ENCODE measurements around the gene IRF8. TPM values are rescaled to one million over a fixed set of nuclear protein-coding genes. Genes with fewer than 3 reads are reported as not detected.

IRF8 gene
- total RNA-seq, 2 experiments from 2014 or later = 221 to 224 TPM

GRCh38 chr16:85929259-85929721 lies 30.3 kb downstream of the IRF8 start:
- no peak for TF ChIP-seq CTCF (IDR thresholded peaks at IDR 0.05)
- DNase-seq = no peak
- no peaks in the 10 kb centered on the region for H3K9me3 Mint-ChIP-seq
- no peak overlapping the region for H3K4me3 Mint-ChIP-seq
- H3K27me3 Mint-ChIP-seq = no peaks in the 10 kb centered on the region
- H3K36me3 Mint-ChIP-seq (ENCODE audit: low read depth) = peaks cover 12% of the 10 kb centered on the region
- H3K4me1 Mint-ChIP-seq (ENCODE audit: low read depth) = peaks cover 63% of the 10 kb centered on the region
- intact Hi-C loops (cut with micrococcal nuclease) = no loop called here
- no peak for ATAC-seq
- POLR2A ChIA-PET = interaction anchor here (1.1 to 2.5 kb wide), 2 partner anchors 15 to 26 kb away, joined by 3 to 16 read pairs; no protein-coding TSS in a partner anchor
- CTCF ChIA-PET = interaction anchor here (1.2 to 1.8 kb wide), 2 partner anchors 12 to 110 kb away, joined by 3 to 4 read pairs; no protein-coding TSS in a partner anchor
- H3K27ac Mint-ChIP-seq = no peak overlapping the region

- ATAC-seq = no peak
- TF ChIP-seq CTCF (IDR thresholded peaks at IDR 0.05) = no peak
- CTCF ChIA-PET = interaction anchor here (1.4 to 2.4 kb wide), 2 partner anchors 85 to 111 kb away, joined by 4 to 7 read pairs; no protein-coding TSS in a partner anchor
Measured at GRCh38 chr16:85930301-85930700, 31.3 kb downstream of the IRF8 start.

GRCh38 chr16:85931596-85932402 lies 32.8 kb downstream of the IRF8 start:
- no peaks in the 10 kb centered on the region for H3K27me3 Mint-ChIP-seq
- ChIA-PET CTCF (interaction anchor here (1.4 to 2.4 kb wide), 2 partner anchors 55 to 112 kb away, joined by 4 to 7 read pairs; no protein-coding TSS in a partner anchor), POLR2A (interaction anchor here (1.0 to 1.4 kb wide), 4 partner anchors 9 to 58 kb away, joined by 3 to 5 read pairs (median 4); no protein-coding TSS in a partner anchor)
- ATAC-seq = no peak
- H3K27ac Mint-ChIP-seq = peak overlapping the region; percentile 58
- H3K36me3 Mint-ChIP-seq (ENCODE audit: low read depth) = peaks cover 10% of the 10 kb centered on the region
- no peak for DNase-seq
- no peak for TF ChIP-seq CTCF (IDR thresholded peaks at IDR 0.05)
- intact Hi-C loops (cut with micrococcal nuclease) = no loop called here
- peaks cover 65% of the 10 kb centered on the region for H3K4me1 Mint-ChIP-seq (ENCODE audit: low read depth)
- no peaks in the 10 kb centered on the region for H3K9me3 Mint-ChIP-seq
- H3K4me3 Mint-ChIP-seq = no peak overlapping the region

More at GRCh38 chr16:85930301-85930700, 31.3 kb downstream of the IRF8 start:
- H3K4me3 Mint-ChIP-seq = no peak overlapping the region
- no peaks in the 10 kb centered on the region for H3K27me3 Mint-ChIP-seq
- peaks cover 63% of the 10 kb centered on the region for H3K4me1 Mint-ChIP-seq (ENCODE audit: low read depth)
- H3K27ac Mint-ChIP-seq = no peak overlapping the region
- H3K9me3 Mint-ChIP-seq = no peaks in the 10 kb centered on the region
- peaks cover 10% of the 10 kb centered on the region for H3K36me3 Mint-ChIP-seq (ENCODE audit: low read depth)
- intact Hi-C loops (cut with micrococcal nuclease) = no loop called here
- no peak for DNase-seq
- POLR2A ChIA-PET = interaction anchor here (0.6 to 1.4 kb wide), 4 partner anchors 13 to 56 kb away, joined by 3 to 4 read pairs (median 4); no protein-coding TSS in a partner anchor

GRCh38 chr16:85934210-85934609 lies 35.2 kb downstream of the IRF8 start:
- H3K4me3 Mint-ChIP-seq = no peak overlapping the region
- H3K27ac Mint-ChIP-seq = peak overlapping the region; percentile 99

More at GRCh38 chr16:85934210-85934609, 35.2 kb downstream of the IRF8 start:
- ATAC-seq (no peak), DNase-seq (no peak)
- Mint-ChIP-seq H3K9me3 (peaks cover 5% of the 10 kb centered on the region), H3K4me1 (ENCODE audit: low read depth) (peaks cover 64% of the 10 kb centered on the region), H3K36me3 (ENCODE audit: low read depth) (peaks cover 25% of the 10 kb centered on the region), H3K27me3 (no peaks in the 10 kb centered on the region)
- POLR2A ChIA-PET = interaction anchor here (0.9 to 4.2 kb wide), 8 partner anchors 10 to 55 kb away, joined by 4 to 20 read pairs (median 10); partner anchors contain the start of gene IRF8
- intact Hi-C loops (cut with micrococcal nuclease) = no loop called here
- CTCF ChIA-PET = interaction anchor here (0.6 to 2.9 kb wide), 6 partner anchors 10 to 113 kb away, joined by 3 to 16 read pairs (median 3); no protein-coding TSS in a partner anchor
- no peak for TF ChIP-seq CTCF (IDR thresholded peaks at IDR 0.05)

All from activated CD8-positive, alpha-beta T cell treated with anti-CD3 and anti-CD28 coated beads for 36 hours (primary cell).